ENCODE data around the gene LRRK1. TPM values are rescaled to one million over a fixed set of nuclear protein-coding genes. Genes with fewer than 3 reads are reported as not detected.

The LRRK1 gene
- total RNA-seq, 2 experiments from 2014 or later, result 0.57 to 0.66 TPM

DNA sequence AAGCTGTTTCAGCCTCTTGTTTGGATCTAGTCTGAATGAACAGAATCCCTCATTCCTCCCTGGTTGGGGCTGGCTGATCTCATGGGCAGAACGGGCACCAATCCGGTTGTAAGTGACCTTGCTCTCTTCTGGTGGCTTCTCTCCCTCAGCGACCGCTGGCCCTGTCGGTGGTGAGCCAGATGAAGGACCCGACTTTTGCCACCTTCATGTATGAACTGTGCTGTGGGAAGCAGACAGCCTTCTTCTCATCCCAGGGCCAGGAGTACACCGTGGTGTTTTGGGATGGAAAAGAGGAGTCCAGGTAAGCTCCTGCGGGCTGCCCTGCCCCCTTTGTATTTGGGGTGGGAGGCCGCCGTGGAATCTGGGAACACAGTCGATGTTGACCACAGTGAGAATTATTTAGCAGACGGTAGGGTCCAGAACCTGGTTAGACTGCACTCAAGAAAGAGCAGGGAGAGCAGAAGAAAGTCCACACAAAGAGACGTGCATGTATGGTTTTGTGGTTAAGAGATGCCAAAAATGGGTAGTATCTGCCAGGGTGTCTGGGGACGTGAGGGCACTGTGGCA is 138.8 kb downstream of the LRRK1 start:
- POLR2A ChIA-PET, result no interaction called here
- H3K4me3 Mint-ChIP-seq, result no peak overlapping the region
- no peak overlapping the region for H3K27ac Mint-ChIP-seq
- ATAC-seq (no peak), DNase-seq (no peak)
- no peaks in the 10 kb centered on the region for H3K9me3 Mint-ChIP-seq (ENCODE audit: insufficient read depth)
- no peaks in the 10 kb centered on the region for H3K4me1 Mint-ChIP-seq (ENCODE audit: low read depth)
- CTCF ChIA-PET, result interaction anchor here (1.0 kb wide), 1 partner anchor 109 kb away, joined by 3 read pairs; no protein-coding TSS in a partner anchor
- peaks cover 5% of the 10 kb centered on the region for H3K27me3 Mint-ChIP-seq (ENCODE audit: low read depth)
- H3K36me3 Mint-ChIP-seq (ENCODE audit: low read depth), result no peaks in the 10 kb centered on the region

- DNase-seq, result no peak
- ATAC-seq, result no peak
- no peak overlapping the region for H3K27ac Mint-ChIP-seq
- peaks cover 5% of the 10 kb centered on the region for H3K27me3 Mint-ChIP-seq (ENCODE audit: low read depth)
- no peak overlapping the region for H3K4me3 Mint-ChIP-seq
- no peaks in the 10 kb centered on the region for H3K4me1 Mint-ChIP-seq (ENCODE audit: low read depth)
- no peaks in the 10 kb centered on the region for H3K9me3 Mint-ChIP-seq (ENCODE audit: insufficient read depth)
- ChIA-PET CTCF (interaction anchor here (2.1 kb wide), 1 partner anchor 50 kb away, joined by 6 read pairs; no protein-coding TSS in a partner anchor), POLR2A (no interaction called here)
- no peaks in the 10 kb centered on the region for H3K36me3 Mint-ChIP-seq (ENCODE audit: low read depth)
Observed at GRCh38 chr15:101058735-101059134, 139.6 kb downstream of the LRRK1 start.

DNA sequence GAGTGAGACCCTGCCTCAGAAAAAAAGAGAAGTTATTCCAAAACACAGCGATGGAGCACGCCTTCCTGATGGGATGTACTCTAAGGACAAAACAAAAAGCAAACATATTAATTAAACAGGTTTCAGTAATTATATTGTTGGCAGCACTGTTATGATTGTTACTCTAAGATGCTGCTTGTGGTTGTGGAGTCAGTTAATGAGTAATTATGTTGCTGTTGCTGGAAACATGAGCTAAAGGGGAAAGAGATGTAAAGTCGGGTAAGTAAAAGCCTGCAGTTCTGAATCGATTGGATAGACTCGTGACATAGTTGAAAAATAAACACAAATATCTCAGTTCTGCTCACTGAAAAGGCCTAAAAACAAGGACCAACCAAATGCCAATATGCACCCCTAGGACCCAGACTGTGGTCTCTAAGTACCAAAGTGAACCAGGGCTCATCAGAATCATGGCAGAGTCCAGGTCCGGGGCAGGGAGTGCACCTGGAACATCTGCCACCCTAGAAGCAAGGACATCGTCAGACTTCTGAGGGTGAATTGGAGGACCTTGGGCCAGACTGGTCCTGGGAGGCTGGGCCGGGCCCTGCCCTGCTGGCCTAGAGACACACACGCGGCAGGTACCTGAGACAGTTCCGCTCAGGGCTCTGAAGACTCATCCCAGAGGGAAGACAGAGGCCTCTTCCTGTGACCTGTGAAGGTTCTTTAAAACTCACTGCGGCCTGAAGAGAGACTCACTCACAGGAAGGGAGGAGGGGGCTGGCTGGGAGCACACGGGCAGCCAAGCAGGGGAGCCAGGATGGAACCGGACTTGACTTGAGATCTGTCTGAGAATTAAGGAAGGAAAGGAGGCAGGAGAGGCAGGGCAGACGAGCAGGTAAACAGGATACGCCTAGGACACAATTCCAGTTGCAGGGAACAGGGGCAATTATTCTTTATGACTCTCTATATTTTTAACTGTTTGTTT is 140.5 kb downstream of the LRRK1 start:
- POLR2A ChIA-PET, result no interaction called here
- H3K27me3 Mint-ChIP-seq (ENCODE audit: low read depth), result peaks cover 5% of the 10 kb centered on the region
- no peak overlapping the region for H3K4me3 Mint-ChIP-seq
- H3K27ac Mint-ChIP-seq, result no peak overlapping the region
- no peaks in the 10 kb centered on the region for H3K36me3 Mint-ChIP-seq (ENCODE audit: low read depth)
- no peaks in the 10 kb centered on the region for H3K9me3 Mint-ChIP-seq (ENCODE audit: insufficient read depth)
- H3K4me1 Mint-ChIP-seq (ENCODE audit: low read depth), result no peaks in the 10 kb centered on the region
- ATAC-seq (no peak), DNase-seq (no peak)
- CTCF ChIA-PET, result interaction anchor here (2.1 kb wide), 1 partner anchor 51 kb away, joined by 6 read pairs; no protein-coding TSS in a partner anchor

DNA sequence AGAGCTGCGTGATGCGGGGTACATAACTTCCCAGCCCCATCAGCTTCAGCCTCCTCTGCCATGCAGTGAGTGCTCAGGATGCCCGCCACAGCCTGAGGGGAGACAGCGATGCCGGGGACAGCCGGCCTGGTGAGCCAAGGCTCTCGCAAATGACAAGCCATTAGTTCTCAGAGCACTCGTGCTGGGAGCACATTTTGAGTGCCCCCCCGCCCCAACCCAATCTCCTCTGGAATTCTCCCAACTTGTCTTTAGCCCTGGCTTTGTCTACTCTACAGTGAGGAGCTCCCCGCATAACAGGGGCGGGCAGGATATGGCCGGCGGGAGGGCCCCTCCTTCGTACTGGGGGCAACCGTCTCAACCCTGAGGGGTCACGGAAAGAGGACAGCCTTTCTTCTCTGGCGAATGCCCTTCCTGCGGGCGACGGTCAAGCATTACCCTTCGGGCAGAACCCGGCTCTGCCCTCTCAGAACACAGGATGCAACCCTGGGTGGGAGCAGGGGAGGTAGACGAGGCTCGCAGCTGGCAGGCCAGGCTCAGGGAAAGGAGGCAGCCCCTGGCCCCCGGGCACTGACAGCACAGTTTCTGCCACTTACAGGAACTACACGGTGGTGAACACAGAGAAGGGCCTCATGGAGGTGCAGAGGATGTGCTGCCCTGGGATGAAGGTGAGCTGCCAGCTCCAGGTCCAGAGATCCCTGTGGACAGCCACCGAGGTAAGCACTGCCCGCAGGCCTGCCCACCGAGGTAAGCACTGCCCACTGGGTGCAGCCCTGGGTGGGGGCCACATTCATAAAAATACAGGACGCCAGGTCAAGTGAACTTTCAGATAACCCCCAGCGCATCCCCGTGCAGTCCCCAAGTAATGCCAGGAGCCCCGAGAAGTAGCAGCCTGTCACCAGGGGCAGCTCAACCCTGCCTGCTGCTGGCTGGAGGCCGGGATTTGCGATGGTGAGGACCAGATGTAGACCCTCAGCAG is 141.7 kb downstream of the LRRK1 start:
- Mint-ChIP-seq H3K9me3 (ENCODE audit: insufficient read depth) (no peaks in the 10 kb centered on the region), H3K27me3 (ENCODE audit: low read depth) (peaks cover 5% of the 10 kb centered on the region), H3K36me3 (ENCODE audit: low read depth) (no peaks in the 10 kb centered on the region), H3K4me1 (ENCODE audit: low read depth) (no peaks in the 10 kb centered on the region), H3K27ac (no peak overlapping the region), H3K4me3 (no peak overlapping the region)
- ChIA-PET CTCF (interaction anchor here (2.1 kb wide), 1 partner anchor 52 kb away, joined by 6 read pairs; no protein-coding TSS in a partner anchor), POLR2A (no interaction called here)
- ATAC-seq, result no peak
- no peak for DNase-seq

DNA sequence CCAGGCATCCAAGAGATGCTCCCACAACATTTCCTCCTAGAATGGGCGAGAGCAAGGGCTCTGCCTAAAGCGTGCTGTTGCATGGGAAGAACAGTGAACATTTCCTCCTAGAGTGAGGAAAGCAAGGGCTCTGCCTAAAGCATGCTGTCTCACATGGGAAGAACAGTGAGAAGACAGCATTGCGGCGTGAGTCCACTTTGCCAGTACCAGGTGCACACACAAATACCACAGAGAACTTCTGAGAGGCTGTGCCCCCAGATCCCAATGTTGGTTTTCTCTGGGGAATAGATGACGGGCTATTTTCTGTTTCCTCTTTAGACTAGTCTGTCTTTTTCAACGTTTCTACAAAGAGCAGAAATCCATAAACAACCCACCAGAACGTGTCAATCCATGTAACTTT is 142.9 kb downstream of the LRRK1 start:
- H3K9me3 Mint-ChIP-seq (ENCODE audit: insufficient read depth), result no peaks in the 10 kb centered on the region
- no peak for DNase-seq
- H3K36me3 Mint-ChIP-seq (ENCODE audit: low read depth), result no peaks in the 10 kb centered on the region
- H3K4me1 Mint-ChIP-seq (ENCODE audit: low read depth), result no peaks in the 10 kb centered on the region
- no peak for ATAC-seq
- POLR2A ChIA-PET, result no interaction called here
- no peak overlapping the region for H3K4me3 Mint-ChIP-seq
- CTCF ChIA-PET, result no interaction called here
- no peaks in the 10 kb centered on the region for H3K27me3 Mint-ChIP-seq (ENCODE audit: low read depth)
- H3K27ac Mint-ChIP-seq, result no peak overlapping the region

DNA sequence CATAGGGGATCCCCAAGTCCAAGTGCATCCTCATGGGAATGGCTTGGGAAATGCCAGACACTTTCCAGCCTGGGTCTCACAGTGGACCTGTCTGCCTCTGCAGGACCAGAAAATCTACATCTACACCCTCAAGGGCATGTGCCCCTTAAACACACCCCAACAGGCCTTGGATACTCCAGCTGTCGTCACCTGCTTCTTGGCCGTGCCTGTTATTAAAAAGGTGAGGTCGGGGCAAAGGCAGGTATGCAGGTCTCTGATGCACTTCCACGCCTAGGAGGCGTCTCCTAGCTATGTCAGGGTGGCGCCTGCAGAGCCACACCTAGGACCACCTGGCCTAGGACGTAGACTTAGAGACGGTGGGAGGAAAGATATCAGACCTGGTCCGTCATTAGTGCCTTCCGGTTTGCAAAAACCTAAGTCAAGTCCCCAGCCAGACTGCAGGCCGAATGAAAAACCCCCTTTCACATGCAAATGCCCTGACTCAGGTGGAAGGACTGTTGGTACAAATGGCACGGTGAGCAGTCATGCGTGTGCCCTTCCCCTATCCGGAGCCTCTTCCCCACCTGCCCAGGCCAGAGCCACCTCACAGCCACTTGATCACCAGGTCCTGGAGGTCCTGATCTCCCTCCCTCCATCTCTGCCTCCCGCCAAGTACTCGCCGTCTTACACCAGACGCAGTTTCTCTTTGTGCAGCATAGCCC is 143.5 kb downstream of the LRRK1 start:
- Mint-ChIP-seq H3K4me1 (ENCODE audit: low read depth) (no peaks in the 10 kb centered on the region), H3K27me3 (ENCODE audit: low read depth) (no peaks in the 10 kb centered on the region), H3K4me3 (no peak overlapping the region), H3K36me3 (ENCODE audit: low read depth) (no peaks in the 10 kb centered on the region), H3K27ac (no peak overlapping the region), H3K9me3 (ENCODE audit: insufficient read depth) (no peaks in the 10 kb centered on the region)
- ChIA-PET POLR2A (no interaction called here), CTCF (no interaction called here)
- DNase-seq (no peak), ATAC-seq (no peak)

DNA sequence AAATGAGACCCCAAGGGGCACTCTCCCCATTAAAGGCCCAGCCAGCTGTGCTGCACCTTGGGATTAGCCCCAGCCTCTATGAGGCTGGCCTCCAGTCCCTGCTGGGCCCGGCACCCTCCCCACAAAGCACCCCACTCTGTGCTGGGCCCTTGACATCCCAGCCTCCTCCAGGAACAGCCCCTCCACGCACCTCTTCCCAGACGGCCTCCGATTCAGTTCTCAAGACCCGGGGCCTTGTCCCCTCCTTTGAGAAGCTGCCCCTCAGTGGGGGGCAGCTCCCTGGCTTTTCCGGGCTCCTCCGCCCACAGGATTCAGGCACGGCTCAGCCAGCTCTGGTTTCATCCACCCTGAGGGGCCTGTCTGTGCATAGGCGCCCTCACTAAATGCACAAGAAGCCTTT is 144.1 kb downstream of the LRRK1 start:
- CTCF ChIA-PET, result no interaction called here
- H3K4me3 Mint-ChIP-seq, result no peak overlapping the region
- ATAC-seq (no peak), DNase-seq (no peak)
- no peak overlapping the region for H3K27ac Mint-ChIP-seq
- H3K27me3 Mint-ChIP-seq (ENCODE audit: low read depth), result no peaks in the 10 kb centered on the region
- POLR2A ChIA-PET, result no interaction called here
- no peaks in the 10 kb centered on the region for H3K4me1 Mint-ChIP-seq (ENCODE audit: low read depth)
- H3K9me3 Mint-ChIP-seq (ENCODE audit: insufficient read depth), result no peaks in the 10 kb centered on the region
- no peaks in the 10 kb centered on the region for H3K36me3 Mint-ChIP-seq (ENCODE audit: low read depth)

GRCh38 chr15:101063891-101064794 is 145.0 kb downstream of the LRRK1 start:
- H3K9me3 Mint-ChIP-seq (ENCODE audit: insufficient read depth), result no peaks in the 10 kb centered on the region
- no peaks in the 10 kb centered on the region for H3K4me1 Mint-ChIP-seq (ENCODE audit: low read depth)
- H3K27me3 Mint-ChIP-seq (ENCODE audit: low read depth), result no peaks in the 10 kb centered on the region
- H3K36me3 Mint-ChIP-seq (ENCODE audit: low read depth), result no peaks in the 10 kb centered on the region
- no peak overlapping the region for H3K4me3 Mint-ChIP-seq
- ATAC-seq (no peak), DNase-seq (no peak)
- H3K27ac Mint-ChIP-seq, result no peak overlapping the region
- ChIA-PET POLR2A (interaction anchor here (0.7 kb wide), 1 partner anchor 255 kb away, joined by 3 read pairs; no protein-coding TSS in a partner anchor), CTCF (no interaction called here)

GRCh38 chr15:101064795-101065569 is 145.8 kb downstream of the LRRK1 start:
- DNase-seq, result no peak

GRCh38 chr15:101065570-101066221 is 146.5 kb downstream of the LRRK1 start:
- Mint-ChIP-seq H3K9me3 (ENCODE audit: insufficient read depth) (no peaks in the 10 kb centered on the region), H3K27ac (no peak overlapping the region), H3K4me3 (no peak overlapping the region), H3K36me3 (ENCODE audit: low read depth) (no peaks in the 10 kb centered on the region), H3K27me3 (ENCODE audit: low read depth) (no peaks in the 10 kb centered on the region), H3K4me1 (ENCODE audit: low read depth) (peaks cover 9% of the 10 kb centered on the region)
- CTCF ChIA-PET, result no interaction called here
- POLR2A ChIA-PET, result no interaction called here
- DNase-seq (no peak), ATAC-seq (no peak)

More at GRCh38 chr15:101064795-101065569, 145.8 kb downstream of the LRRK1 start:
- no peak for ATAC-seq
- no peaks in the 10 kb centered on the region for H3K9me3 Mint-ChIP-seq (ENCODE audit: insufficient read depth)
- peaks cover 4% of the 10 kb centered on the region for H3K4me1 Mint-ChIP-seq (ENCODE audit: low read depth)
- ChIA-PET POLR2A (no interaction called here), CTCF (no interaction called here)
- no peaks in the 10 kb centered on the region for H3K36me3 Mint-ChIP-seq (ENCODE audit: low read depth)
- no peak overlapping the region for H3K4me3 Mint-ChIP-seq
- no peak overlapping the region for H3K27ac Mint-ChIP-seq
- H3K27me3 Mint-ChIP-seq (ENCODE audit: low read depth), result no peaks in the 10 kb centered on the region
